Neural progenitor cell (in vitro differentiated cells): ENCODE data around the gene GABBR1. TPM values are rescaled to one million over a fixed set of nuclear protein-coding genes. Genes with fewer than 3 reads are reported as not detected.

ENCODE experiments used
- DNase-seq: peaks from one replicate; pipeline ENCODE4 v3.0.0-alpha.2; 2016; ENCODE audit warnings: low spot score
- H2AFZ ChIP-seq: fragments of 200-600 bp; sonication (generic); replicated peaks from 2 replicates; pipeline ENCODE4 v1.6.1; 2016; ENCODE audit warnings: antibody characterized with exemption
- H3F3A ChIP-seq: fragments of 200-600 bp; sonication (generic); 2 replicates; pipeline ENCODE4 v1.6.1; 2016; ENCODE audit warnings: antibody characterized with exemption, low read depth
- H3K27ac ChIP-seq: fragments of 200-600 bp; sonication (generic); 2 replicates; pipeline ENCODE4 v1.5.1; 2016; ENCODE audit warnings: mild to moderate bottlenecking
- H3K27me3 ChIP-seq: fragments of 200-600 bp; sonication (generic); 2 replicates; pipeline ENCODE4 v1.6.1; 2016; ENCODE audit warnings: mild to moderate bottlenecking, moderate library complexity
- H3K36me3 ChIP-seq: fragments of 200-600 bp; sonication (generic); 2 replicates; pipeline ENCODE4 v1.5.1; 2016
- H3K4me1 ChIP-seq: fragments of 200-600 bp; sonication (generic); 2 replicates; pipeline ENCODE4 v1.6.1; 2016; ENCODE audit warnings: mixed run types
- H3K4me2 ChIP-seq: fragments of 200-600 bp; sonication (generic); 2 replicates; pipeline ENCODE4 v1.6.1; 2016
- H3K4me3 ChIP-seq: fragments of 200-600 bp; sonication (generic); 2 replicates; pipeline ENCODE4 v1.5.1; 2016
- H3K79me2 ChIP-seq: fragments of 200-600 bp; sonication (generic); 2 replicates; pipeline ENCODE4 v1.6.1; 2016; ENCODE audit warnings: low read depth
- H3K9ac ChIP-seq: fragments of 200-600 bp; sonication (generic); 2 replicates; pipeline ENCODE4 v1.6.1; 2016
- H3K9me3 ChIP-seq: fragments of 200-600 bp; sonication (generic); 2 replicates; pipeline ENCODE4 v1.5.1; 2016; ENCODE audit warnings: low read depth
- H4K20me1 ChIP-seq: fragments of 200-600 bp; sonication (generic); 2 replicates; pipeline ENCODE4 v1.6.1; 2016; ENCODE audit warnings: low read depth
- H3K27ac Mint-ChIP-seq: 3 replicates; pipeline ENCODE4 v1.8.0; 2021; ENCODE audit warnings: mixed read lengths
- H3K27me3 Mint-ChIP-seq: 2 replicates; pipeline ENCODE4 v1.8.0; 2022; ENCODE audit warnings: low read depth, mild to moderate bottlenecking, inconsistent platforms, moderate library complexity, mixed read lengths; ENCODE audit not compliant: insufficient read depth
- H3K36me3 Mint-ChIP-seq: 3 replicates; pipeline ENCODE4 v1.8.0; 2021; ENCODE audit warnings: mixed read lengths
- H3K4me1 Mint-ChIP-seq: 3 replicates; pipeline ENCODE4 v1.8.0; 2021; ENCODE audit warnings: mixed read lengths
- H3K4me3 Mint-ChIP-seq: 3 replicates; pipeline ENCODE4 v1.8.0; 2021; ENCODE audit warnings: mild to moderate bottlenecking, moderate library complexity, mixed read lengths
- H3K9me3 Mint-ChIP-seq: 3 replicates; pipeline ENCODE4 v1.8.0; 2020; ENCODE audit warnings: mixed read lengths
- EZH2 ChIP-seq: fragments of 200-600 bp; sonication (generic); IDR thresholded peaks from 2 replicates; pipeline ENCODE4 v1.6.1; 2017; ENCODE audit warnings: antibody characterized with exemption, mild to moderate bottlenecking, moderate library complexity
- EZH2phosphoT487 ChIP-seq: fragments of 200-600 bp; sonication (generic); IDR thresholded peaks from 2 replicates; pipeline ENCODE4 v1.6.1; 2017; ENCODE audit warnings: antibody characterized with exemption
- total RNA-seq: library from RNA; depleted of rRNA; stranded (reverse); fragments of >200 nt; gene quantifications from 2 replicates; pipeline ENCODE4 v1.2.3, GENCODE V29; 2015; ENCODE audit warnings: low replicate concordance
- TF ChIP-seq, protein P1 (sequence below): fragments of 200-600 bp; sonication (generic); IDR thresholded peaks from 2 replicates; pipeline ENCODE4 v1.5.1; 2017; ENCODE audit warnings: antibody characterized with exemption, mild to moderate bottlenecking

GABBR1 gene
- total RNA-seq, 1 donor from 2014 or later, result 25.4 TPM

DNA sequence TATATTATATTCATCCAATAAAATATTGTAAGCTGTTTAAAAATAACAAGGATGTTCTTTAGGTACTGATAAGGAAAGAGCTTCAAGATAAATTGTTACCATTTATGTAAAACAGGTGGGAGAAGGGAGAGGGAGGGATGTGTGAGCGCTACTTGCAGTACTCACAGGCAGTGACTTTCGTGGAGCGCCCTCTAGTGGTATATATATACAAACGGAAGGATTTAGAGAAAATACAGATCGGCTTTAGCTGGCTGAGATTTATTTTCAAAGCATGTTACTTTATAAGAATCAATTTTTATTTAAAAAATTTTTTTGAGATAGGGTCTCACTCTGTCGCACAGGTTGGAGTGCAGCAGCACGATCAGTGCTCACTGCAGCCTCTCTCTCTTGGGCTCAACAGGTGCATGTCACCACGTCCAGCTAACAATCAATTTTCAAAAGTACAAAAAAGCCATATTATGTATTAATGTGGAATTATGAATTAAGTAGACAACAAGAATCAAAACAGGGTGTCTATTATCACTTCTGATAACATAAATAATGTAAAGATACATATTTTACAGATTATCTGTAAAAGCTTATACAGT is 20.6 kb upstream of the GABBR1 start:
- no peak overlapping the region for H3K4me3 Mint-ChIP-seq
- TF ChIP-seq EZH2phosphoT487 (no peak), EZH2 (no peak)
- TF ChIP-seq, protein P1, sequence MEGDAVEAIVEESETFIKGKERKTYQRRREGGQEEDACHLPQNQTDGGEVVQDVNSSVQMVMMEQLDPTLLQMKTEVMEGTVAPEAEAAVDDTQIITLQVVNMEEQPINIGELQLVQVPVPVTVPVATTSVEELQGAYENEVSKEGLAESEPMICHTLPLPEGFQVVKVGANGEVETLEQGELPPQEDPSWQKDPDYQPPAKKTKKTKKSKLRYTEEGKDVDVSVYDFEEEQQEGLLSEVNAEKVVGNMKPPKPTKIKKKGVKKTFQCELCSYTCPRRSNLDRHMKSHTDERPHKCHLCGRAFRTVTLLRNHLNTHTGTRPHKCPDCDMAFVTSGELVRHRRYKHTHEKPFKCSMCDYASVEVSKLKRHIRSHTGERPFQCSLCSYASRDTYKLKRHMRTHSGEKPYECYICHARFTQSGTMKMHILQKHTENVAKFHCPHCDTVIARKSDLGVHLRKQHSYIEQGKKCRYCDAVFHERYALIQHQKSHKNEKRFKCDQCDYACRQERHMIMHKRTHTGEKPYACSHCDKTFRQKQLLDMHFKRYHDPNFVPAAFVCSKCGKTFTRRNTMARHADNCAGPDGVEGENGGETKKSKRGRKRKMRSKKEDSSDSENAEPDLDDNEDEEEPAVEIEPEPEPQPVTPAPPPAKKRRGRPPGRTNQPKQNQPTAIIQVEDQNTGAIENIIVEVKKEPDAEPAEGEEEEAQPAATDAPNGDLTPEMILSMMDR, result peak; percentile 81
- no peak overlapping the region for H2AFZ ChIP-seq
- peaks cover 8% of the 10 kb centered on the region for H3K4me1 Mint-ChIP-seq
- peaks cover 15% of the 10 kb centered on the region for H3F3A ChIP-seq
- H3K36me3 ChIP-seq, result no peaks in the 10 kb centered on the region
- H4K20me1 ChIP-seq, result no peaks in the 10 kb centered on the region
- no peak overlapping the region for H3K4me2 ChIP-seq
- H3K9me3 ChIP-seq, result no peaks in the 10 kb centered on the region
- H3K27ac Mint-ChIP-seq, result no peak overlapping the region
- no peak overlapping the region for H3K27ac ChIP-seq
- no peak overlapping the region for H3K4me3 ChIP-seq
- H3K27me3 Mint-ChIP-seq, result no peaks in the 10 kb centered on the region
- H3K4me1 ChIP-seq, result no peaks in the 10 kb centered on the region
- no peaks in the 10 kb centered on the region for H3K79me2 ChIP-seq
- H3K9me3 Mint-ChIP-seq, result no peaks in the 10 kb centered on the region
- H3K9ac ChIP-seq, result no peak overlapping the region
- DNase-seq, result peak; percentile 87
- no peaks in the 10 kb centered on the region for H3K27me3 ChIP-seq
- no peaks in the 10 kb centered on the region for H3K36me3 Mint-ChIP-seq

DNA sequence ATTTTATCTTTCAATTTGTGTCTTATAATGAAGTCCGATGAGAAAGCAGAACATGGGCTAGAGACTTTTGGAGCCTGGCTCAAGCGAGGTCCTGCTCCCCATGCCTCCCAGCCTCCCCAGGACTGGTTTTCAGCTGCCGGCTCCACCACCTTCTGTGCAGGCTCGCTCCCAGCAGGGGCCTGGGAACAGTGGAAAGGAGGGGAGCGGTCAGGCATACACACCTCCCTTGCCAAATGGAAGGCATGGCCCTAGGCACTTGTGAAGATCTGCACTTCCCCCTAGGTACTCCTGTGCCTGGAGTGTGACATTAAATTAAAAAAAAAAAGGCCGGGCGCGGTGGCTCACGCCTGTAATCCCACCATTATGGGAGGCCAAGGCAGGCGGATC is 19.2 kb upstream of the GABBR1 start:
- Histone ChIP-seq H3K27me3 (no peaks in the 10 kb centered on the region), H3K4me3 (no peak overlapping the region), H3K79me2 (no peaks in the 10 kb centered on the region), H4K20me1 (no peaks in the 10 kb centered on the region), H3K4me2 (no peak overlapping the region), H3K36me3 (no peaks in the 10 kb centered on the region), H3K9ac (no peak overlapping the region), H3K27ac (no peak overlapping the region), H3K4me1 (no peaks in the 10 kb centered on the region), H3K9me3 (no peaks in the 10 kb centered on the region), H3F3A (peaks cover 15% of the 10 kb centered on the region), H2AFZ (no peak overlapping the region)
- Mint-ChIP-seq H3K27me3 (no peaks in the 10 kb centered on the region), H3K4me1 (peaks cover 8% of the 10 kb centered on the region), H3K4me3 (no peak overlapping the region), H3K9me3 (no peaks in the 10 kb centered on the region), H3K27ac (no peak overlapping the region), H3K36me3 (no peaks in the 10 kb centered on the region)
- TF ChIP-seq, protein P1, result no peak
- TF ChIP-seq EZH2phosphoT487 (no peak), EZH2 (no peak)
- no peak for DNase-seq

DNA sequence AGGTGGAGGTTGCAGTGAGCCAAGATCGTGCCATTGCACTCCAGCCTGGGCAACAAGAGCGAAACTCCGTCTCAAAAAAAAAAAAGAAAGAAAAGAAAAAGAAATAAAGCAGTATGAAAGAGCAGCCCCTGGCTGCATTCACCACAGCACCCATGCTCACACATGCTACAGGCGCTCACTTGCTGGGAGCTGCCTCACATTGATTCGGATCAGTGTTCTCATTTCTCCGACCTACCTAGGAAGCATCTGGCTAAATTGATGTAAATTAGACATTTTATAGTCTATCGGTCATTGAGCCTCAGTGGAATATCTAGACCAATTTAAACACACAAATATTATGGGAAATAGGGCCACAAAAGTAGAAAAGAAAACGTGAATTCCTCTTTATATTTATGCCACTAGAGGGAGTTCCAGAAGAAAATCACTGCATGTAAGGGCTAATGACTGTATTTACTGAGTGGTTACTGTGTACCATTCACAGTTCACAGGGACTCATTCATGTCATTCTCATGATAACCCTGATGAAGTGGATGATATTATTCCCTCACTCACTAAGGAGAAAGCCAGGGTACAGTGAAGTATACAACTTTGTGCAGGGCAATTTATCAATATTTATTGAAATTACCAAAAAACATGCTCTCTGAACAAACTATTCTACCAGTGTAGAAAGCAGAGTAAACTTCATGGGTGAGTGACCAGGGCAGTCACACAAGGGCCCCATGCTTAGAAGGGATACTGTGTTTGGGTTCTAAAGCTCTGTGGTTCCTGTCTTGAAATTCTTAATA is 18.6 kb upstream of the GABBR1 start:
- Mint-ChIP-seq H3K4me3 (no peak overlapping the region), H3K27me3 (no peaks in the 10 kb centered on the region), H3K36me3 (no peaks in the 10 kb centered on the region), H3K9me3 (no peaks in the 10 kb centered on the region), H3K4me1 (peaks cover 8% of the 10 kb centered on the region), H3K27ac (no peak overlapping the region)
- TF ChIP-seq, protein P1, result peak; percentile 71
- TF ChIP-seq EZH2phosphoT487 (no peak), EZH2 (no peak)
- Histone ChIP-seq H3K27ac (no peak overlapping the region), H3K4me2 (no peak overlapping the region), H3K9me3 (no peaks in the 10 kb centered on the region), H3F3A (peaks cover 15% of the 10 kb centered on the region), H3K4me3 (no peak overlapping the region), H3K36me3 (no peaks in the 10 kb centered on the region), H3K27me3 (no peaks in the 10 kb centered on the region), H3K9ac (no peak overlapping the region), H4K20me1 (no peaks in the 10 kb centered on the region), H2AFZ (no peak overlapping the region), H3K4me1 (no peaks in the 10 kb centered on the region), H3K79me2 (no peaks in the 10 kb centered on the region)
- peak; percentile 21 for DNase-seq
